HG03064 (cell line): Measurements from ENCODE around the gene DNAJB8.

Source experiments
- ATAC-seq: cut with Tn5 transposase; IDR thresholded peaks from one replicate; pipeline ENCODE4 v1.9.1; 2021; ENCODE audit warnings: low read depth; ENCODE audit not compliant: unreplicated experiment

The DNAJB8 gene

GRCh38 chr3:128484404-128485281 lies 18.0 kb upstream of the DNAJB8 start:
- no peak for ATAC-seq

DNA sequence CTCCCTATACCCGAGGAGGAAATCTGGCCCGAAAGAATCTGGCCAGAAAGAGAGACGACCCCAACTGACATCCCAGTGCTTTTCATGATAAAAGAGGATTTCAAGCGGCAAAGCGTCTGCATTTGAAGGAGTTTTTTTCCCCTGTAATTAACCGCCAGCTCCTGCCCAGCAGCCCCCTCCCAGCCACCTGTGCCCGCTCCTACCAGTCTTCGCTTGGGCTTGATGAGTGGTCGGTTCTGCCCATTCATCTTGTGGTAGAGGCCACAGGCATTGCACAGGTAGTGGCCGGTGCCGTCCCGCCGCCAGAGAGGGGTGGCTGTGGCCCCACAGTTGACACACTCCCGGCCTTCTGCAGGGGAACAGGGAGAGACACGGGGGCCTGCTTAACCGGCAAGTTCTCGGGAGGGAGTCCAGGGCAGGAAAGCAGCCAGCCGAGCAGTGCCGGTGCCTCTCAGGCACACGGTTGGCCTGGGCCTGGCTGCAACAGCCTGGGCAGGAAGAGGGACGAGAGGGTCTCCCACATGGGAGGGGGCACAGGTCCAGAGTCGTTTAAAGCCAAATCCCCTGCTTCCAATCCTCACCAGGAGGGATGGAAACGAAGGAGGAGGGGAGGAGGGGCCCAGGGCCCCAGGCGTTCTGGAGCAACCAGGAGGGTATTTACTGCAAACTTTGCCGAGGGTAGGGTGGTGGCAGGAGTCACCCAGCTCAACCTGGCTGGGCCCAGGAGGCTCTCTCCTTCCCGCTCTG lies 17.1 kb upstream of the DNAJB8 start:
- ATAC-seq: no peak

- no peak for ATAC-seq
Measured at GRCh38 chr3:128482666-128483656, 16.3 kb upstream of the DNAJB8 start.

DNA sequence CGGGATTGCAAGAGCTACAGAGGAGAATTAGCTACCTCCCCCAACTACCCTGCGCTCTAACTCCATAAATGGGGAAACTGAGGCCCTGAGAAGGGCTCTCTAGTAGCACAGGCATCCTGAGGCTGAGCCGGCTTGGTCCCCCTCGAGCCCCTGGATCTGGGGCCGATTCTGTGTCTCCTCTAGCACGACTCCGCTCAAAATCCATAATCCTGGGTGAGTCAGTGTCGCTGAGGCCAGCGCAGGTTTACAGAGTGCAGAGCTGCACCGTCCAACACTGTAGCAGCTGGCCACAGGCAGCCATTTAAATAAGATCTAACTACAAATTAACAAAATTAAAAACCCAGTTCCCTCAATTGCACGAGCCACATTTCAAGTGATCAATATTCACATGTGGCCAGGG lies 15.5 kb upstream of the DNAJB8 start:
- ATAC-seq: no peak

DNA sequence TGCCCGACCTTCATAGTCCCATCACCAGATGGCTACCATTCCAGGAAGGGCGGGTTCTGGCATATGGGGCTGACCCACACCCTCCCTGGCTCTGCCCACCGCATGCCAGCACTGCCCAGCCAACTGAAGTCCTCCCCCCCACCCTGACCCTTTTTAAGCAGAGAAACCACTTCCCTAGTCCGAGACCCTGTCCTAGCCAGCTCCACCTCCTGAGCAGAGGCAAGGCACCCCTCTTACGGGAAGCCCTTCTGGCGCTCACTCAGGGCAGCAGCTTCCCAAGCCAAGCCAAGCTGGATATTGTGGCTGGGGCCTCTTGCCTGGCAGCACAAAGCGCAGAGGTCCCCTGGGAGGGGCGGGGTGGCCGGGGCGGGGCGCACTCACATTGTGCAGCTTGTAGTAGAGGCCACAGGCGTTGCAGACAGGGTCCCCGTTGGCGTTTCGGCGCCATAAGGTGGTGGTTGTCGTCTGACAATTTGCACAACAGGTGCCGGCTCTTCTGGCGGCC lies 14.8 kb upstream of the DNAJB8 start:
- ATAC-seq: no peak

DNA sequence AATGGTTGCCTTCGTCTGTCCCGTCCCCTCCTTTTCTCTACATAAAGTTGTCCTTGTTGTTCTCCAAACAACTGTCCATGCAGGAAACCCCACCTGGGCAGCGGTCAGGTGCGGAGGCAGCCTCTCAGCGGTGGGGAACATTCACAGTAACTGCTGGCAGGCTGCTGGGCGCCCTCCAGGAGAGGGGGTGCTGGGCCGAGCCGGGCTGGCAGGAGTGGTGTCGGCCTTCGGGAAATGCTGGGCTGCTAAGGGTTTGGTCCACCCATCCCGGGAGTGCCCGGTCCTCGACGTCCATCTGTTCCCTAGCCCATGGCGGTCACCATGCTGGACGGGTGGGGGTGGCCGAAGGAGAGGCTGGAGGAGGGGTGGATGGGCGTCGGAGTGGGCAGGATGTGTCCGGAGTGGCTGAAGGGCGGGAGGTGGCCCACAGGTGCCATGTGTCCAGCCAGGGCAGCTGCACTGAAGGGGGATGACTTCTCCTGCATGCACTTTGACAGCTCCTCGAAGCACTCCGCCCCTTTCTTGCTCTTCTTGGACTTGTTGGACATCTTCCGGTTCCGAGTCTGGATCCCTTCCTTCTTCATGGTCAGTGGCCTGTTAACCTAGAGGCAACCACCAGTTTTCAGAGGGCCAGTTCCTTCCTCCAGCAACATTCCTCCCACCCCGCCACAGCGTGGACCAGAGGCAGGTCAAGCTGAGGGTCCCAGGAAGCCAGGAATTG lies 14.2 kb upstream of the DNAJB8 start:
- no peak for ATAC-seq

DNA sequence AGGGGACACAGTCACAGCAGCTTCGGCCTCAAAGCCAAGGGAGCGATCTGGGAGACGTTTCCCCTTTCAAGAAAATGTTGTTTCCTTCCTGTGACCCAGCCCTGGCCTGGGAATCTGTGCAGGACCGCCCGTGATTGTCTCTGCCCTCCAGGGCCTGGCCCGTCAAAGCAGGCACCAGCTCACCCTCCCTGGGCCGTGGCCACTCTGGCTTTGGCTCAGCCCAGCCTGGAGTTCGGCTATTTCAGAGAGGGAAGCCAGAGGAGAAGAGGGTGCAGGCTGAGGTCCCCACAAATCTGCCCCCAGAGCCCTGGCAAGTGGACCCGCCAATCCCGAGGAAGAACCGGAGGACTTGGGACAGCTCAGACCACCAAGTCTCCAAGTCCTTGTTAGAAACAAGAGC lies 13.6 kb upstream of the DNAJB8 start:
- ATAC-seq: no peak

DNA sequence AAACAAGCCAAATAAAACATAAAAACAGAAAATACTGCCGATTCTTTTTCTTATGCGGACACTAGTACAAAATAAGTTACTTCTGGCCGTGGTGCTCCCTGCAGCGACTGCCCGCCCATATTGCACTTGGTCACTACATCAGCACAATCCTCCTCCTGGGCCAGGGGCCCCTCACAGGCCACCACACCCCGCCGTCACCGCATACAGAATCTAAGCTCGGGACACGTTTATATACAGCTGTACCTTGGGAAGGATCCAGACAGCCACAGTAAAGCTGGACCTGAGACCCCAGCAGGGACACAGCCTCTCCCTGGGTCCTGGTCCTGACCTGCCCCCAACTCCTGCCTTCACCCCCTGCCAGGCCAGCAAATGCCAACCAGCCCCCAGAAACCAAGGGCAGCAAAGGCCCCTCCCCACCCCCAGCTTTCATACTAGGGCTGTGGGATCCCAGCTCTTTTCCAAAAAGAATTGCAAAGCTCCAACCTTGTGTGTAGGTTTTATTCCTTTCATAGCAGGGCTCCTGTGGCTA lies 12.9 kb upstream of the DNAJB8 start:
- no peak for ATAC-seq

- no peak for ATAC-seq
Measured at GRCh38 chr3:128478576-128479506, 12.2 kb upstream of the DNAJB8 start.

- no peak for ATAC-seq
Measured at GRCh38 chr3:128476659-128477058, 10.0 kb upstream of the DNAJB8 start.

DNA sequence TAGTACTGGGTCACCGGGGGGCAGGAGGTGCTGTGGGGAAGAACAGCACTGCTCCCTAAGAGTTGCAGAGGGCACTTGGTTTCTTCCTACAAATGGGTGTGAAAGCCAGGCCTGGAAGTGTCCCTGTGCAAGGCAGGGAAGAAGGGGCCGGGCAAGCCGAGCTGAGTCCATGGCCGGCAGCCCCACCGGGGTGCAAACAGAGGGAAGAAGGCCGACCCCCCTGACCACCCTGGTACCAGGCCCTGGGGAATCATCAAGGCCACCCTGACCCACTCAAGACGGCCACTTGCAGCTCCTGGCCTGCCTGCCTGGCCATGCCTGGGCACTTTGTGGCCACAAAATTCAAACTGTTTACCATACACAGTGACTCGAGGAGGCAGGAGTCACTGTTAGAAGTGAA lies 8.7 kb upstream of the DNAJB8 start:
- no peak for ATAC-seq

- ATAC-seq: no peak
Measured at GRCh38 chr3:128473737-128474136, 7.0 kb upstream of the DNAJB8 start.

DNA sequence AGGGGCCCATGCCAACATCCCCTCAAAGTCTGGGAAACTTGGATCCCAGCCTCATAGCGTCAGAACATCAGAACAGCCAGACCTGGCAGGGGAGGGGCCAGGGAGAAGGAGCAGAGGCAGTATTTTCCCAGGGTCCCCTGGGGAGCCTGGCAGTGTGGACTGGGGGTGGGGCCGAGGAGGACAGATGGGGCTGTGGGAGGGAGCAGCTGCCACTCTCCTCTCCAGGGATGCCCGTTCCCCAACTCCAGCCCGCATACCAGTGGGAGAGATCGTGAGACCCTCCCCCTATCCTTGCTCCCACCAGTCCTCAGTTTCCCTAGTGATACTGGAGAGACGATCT lies 6.5 kb upstream of the DNAJB8 start:
- ATAC-seq: no peak

DNA sequence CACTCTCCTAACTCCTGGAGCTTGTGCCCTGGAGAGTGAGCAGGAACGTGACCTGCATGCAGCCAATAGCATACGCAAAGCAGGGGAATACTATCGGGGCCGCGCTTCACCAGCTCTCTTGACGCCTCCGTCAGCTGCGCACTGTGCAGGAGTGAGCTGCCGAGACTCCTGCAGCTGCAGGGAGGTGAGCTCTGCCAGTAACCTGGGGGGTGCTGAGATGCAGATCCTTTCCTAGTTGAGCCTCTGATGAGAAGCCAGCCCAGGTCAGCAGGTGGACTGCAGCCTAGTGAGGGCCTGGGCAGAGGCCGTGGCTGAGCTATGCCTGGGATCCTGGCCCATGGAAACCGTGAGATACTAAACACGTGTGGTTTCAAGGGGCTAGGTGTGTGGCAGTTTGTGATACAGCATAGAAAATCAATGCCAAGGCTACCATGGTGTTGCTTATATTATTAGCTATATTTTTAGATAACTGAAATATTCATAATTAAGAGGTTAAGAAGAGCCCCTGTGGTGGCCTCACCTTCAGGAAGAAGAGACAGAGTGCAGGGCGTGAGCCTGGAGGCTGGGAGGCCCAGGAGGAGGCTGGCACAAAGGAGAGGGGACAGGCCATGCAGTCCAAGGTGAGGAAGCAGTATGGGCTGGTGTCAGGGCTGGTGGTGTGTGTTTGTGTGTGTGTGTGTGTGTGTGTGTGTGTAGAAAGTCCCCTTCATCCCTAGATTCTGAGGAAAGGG lies 5.9 kb upstream of the DNAJB8 start:
- ATAC-seq: no peak

DNA sequence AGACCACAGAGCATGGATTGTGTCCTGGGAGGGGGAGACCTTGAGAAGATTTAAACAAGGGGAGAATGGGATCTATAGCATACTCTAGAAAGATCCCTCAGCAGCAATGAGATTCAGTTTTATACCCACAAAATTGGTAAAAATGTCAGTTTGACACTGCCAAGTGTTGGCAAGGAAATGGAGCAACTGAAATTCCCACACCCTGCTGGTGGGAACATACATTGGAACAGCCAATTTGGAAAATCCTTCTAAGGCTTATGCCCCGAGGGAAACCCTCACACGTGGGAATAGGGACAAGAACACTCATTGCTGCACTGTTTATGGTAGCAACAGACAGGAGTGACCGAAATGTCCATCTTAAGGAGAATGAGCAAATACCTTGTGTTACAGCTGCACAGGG lies 5.0 kb upstream of the DNAJB8 start:
- ATAC-seq: no peak

GRCh38 chr3:128471110-128471509 lies 4.4 kb upstream of the DNAJB8 start:
- ATAC-seq: no peak

GRCh38 chr3:128470134-128470899 lies 3.6 kb upstream of the DNAJB8 start:
- ATAC-seq: no peak
